ENCODE data around the gene ZNF32. TPM values are rescaled to one million over a fixed set of nuclear protein-coding genes. Genes with fewer than 3 reads are reported as not detected.
A peak's percentile ranks its signal among the peaks of the same experiment; 100 is the strongest.

Gene ZNF32
- total and polyA plus RNA-seq, 8 donors: 14.8 to 56.3 (median 22.1) TPM

DNA sequence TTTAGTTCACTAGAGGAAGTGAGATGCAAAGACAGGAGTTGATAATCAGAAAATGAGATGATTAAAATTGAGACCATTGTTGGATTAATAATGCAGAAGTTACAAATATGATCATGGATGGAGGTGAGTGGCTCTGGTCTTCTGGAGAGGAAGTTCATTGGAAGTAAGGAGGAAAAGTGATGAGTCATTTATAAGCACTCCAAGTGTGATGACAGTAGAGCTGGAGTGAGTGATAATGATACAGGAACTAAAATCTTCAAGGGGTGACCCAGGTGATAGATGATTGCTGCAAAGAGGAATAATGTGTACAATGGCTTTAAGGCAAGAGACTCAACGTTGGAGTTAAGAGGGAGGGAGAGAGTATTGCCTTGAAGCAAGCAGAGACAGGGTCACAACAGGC is 20.7 kb downstream of the ZNF32 start:
- ATAC-seq: no peak
- H3K36me3 ChIP-seq: no peaks in the 10 kb centered on the region
- no peaks in the 10 kb centered on the region for H3K27me3 ChIP-seq
- no peak overlapping the region for H3K4me3 ChIP-seq
- no peak for FAIRE-seq
- no peak for DNase-seq
- TF ChIP-seq, protein P1, sequence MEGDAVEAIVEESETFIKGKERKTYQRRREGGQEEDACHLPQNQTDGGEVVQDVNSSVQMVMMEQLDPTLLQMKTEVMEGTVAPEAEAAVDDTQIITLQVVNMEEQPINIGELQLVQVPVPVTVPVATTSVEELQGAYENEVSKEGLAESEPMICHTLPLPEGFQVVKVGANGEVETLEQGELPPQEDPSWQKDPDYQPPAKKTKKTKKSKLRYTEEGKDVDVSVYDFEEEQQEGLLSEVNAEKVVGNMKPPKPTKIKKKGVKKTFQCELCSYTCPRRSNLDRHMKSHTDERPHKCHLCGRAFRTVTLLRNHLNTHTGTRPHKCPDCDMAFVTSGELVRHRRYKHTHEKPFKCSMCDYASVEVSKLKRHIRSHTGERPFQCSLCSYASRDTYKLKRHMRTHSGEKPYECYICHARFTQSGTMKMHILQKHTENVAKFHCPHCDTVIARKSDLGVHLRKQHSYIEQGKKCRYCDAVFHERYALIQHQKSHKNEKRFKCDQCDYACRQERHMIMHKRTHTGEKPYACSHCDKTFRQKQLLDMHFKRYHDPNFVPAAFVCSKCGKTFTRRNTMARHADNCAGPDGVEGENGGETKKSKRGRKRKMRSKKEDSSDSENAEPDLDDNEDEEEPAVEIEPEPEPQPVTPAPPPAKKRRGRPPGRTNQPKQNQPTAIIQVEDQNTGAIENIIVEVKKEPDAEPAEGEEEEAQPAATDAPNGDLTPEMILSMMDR (IDR thresholded peaks at IDR 0.05): no peak
- no peaks in the 10 kb centered on the region for H3K9me3 ChIP-seq
- 36 to 64% methylated on average over 1 of the region's 1 CpG for WGBS, 2 donors
- H3K4me1 ChIP-seq: no peaks in the 10 kb centered on the region
- intact Hi-C loops (cut with DNase I): no loop called here
- no peak overlapping the region for H3K27ac ChIP-seq

DNA sequence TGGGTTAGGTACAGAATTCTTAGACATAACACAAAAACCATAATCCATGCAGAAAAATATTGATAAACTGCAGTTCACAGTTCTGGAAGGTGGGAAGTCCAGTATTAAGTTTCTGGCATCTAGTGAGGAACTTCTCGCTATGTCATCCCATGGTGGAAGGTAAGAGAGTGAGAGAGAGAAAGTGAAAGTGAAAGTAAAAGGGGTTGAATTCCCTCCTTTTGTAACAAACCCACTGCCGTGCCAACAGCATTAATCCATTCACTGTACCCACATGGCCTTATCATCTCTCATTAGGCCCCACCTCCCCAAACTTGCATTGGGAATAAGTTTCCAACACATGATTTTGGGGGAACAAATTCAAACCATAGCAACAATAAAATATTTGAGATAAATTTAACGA is 25.3 kb downstream of the ZNF32 start:
- Histone ChIP-seq H3K27me3 (no peaks in the 10 kb centered on the region), H3K27ac (no peak overlapping the region), H3K36me3 (no peaks in the 10 kb centered on the region), H3K9me3 (no peaks in the 10 kb centered on the region), H3K4me1 (no peaks in the 10 kb centered on the region), H3K4me3 (no peak overlapping the region)
- WGBS, 2 donors: 57 to 71% methylated on average over 3 of the region's 3 CpGs
- peak in 1 of 4 donors; percentile 35 for ATAC-seq
- TF ChIP-seq, protein P1 (IDR thresholded peaks at IDR 0.05): no peak
- intact Hi-C loops (cut with DNase I): no loop called here
- no peak for DNase-seq
- no peak for FAIRE-seq

DNA sequence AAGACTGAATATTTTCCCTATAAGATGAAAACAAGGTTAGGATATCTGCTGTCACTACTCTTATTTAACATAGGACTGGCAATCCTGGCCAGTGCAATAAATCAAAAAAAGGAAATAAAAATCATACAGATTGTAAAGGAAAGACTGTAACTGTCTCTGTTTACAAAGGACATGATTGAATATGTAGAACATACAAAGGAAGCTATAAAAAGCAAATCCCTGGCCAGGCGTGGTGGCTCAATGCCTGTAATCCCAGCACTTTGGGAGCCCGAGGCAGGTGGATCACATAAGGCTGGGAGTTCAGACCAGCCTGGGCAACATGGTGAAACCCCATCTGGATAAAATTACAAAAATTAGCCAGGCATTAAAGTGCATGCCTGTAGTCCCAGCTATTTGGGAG is 26.6 kb downstream of the ZNF32 start:
- Histone ChIP-seq H3K4me1 (no peaks in the 10 kb centered on the region), H3K27ac (no peak overlapping the region), H3K4me3 (no peak overlapping the region), H3K9me3 (peaks cover 0 to 3% (median 0%) of the 10 kb centered on the region in 4 donors), H3K27me3 (no peaks in the 10 kb centered on the region), H3K36me3 (peaks cover 0 to 2% (median 2%) of the 10 kb centered on the region in 3 donors)
- ATAC-seq: no peak
- intact Hi-C loops (cut with DNase I): no loop called here
- no peak for DNase-seq
- TF ChIP-seq, protein P1 (IDR thresholded peaks at IDR 0.05): no peak
- FAIRE-seq: no peak
- 70 to 75% methylated on average over 2 of the region's 2 CpGs for WGBS, 2 donors

DNA sequence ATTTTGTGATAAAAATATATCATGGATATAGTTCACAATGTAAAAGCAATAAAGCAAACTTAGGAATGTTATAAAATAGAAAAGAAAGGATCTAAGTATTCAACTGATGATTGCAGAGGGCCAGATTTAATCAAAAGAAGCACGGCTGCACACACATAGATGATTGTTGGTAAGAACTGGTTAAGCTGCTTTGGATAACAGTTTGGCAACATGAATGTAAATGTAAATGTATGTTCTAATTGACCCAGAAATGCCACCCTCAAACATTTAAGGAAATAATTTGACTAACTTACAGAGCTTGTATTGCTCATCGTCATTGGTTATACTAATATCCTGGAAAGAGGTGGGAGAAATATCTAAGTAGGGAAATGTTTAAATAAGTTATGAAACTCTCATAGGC is 29.3 kb downstream of the ZNF32 start:
- intact Hi-C loops (cut with DNase I): no loop called here

DNA sequence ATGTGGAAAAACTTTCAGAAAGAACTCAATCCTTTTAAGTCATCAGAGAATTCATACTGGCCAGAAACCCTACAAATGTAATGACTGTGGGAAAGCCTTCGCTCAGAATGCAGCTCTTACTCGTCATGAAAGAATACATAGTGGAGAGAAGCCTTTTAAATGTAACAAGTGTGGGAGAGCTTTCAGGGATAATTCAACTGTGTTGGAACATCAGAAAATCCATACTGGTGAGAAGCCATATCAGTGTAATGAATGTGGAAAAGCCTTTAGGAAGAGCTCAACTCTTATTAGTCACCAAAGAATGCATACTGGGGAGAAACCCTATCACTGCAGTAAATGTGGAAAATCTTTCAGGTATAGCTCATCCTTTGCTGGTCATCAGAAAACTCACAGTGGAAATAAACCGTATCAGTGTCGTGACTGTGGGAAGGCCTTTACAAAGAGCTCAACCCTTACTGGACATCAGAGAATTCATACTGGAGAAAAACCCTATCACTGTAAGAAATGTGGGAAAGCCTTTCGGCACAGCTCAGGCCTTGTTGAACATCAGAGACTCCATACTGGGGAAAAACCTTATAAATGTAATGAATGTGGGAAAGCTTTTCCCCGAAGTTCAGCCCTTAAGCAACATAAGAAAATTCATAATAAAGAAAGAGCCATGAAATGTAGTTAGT is 31.8 kb downstream of the ZNF32 start:
- TF ChIP-seq, protein P1 (IDR thresholded peaks at IDR 0.05): no peak
- Histone ChIP-seq H3K27ac (no peak overlapping the region), H3K27me3 (no peaks in the 10 kb centered on the region), H3K4me3 (no peak overlapping the region), H3K4me1 (no peaks in the 10 kb centered on the region), H3K9me3 (peaks cover 0 to 3% (median 0%) of the 10 kb centered on the region in 4 donors), H3K36me3 (peaks cover 3 to 13% (median 7%) of the 10 kb centered on the region in 3 donors)
- no peak for ATAC-seq
- no peak for DNase-seq
- no peak for FAIRE-seq
- intact Hi-C loops (cut with DNase I): no loop called here
- WGBS, 2 donors: 86 to 90% methylated on average over 6 of the region's 6 CpGs

More for the DNA sequence above, 29.3 kb downstream of the ZNF32 start:
- Histone ChIP-seq H3K4me1 (no peaks in the 10 kb centered on the region), H3K27ac (no peak overlapping the region), H3K27me3 (no peaks in the 10 kb centered on the region), H3K9me3 (peaks cover 0 to 3% (median 0%) of the 10 kb centered on the region in 4 donors), H3K4me3 (no peak overlapping the region), H3K36me3 (peaks cover 3 to 11% (median 5%) of the 10 kb centered on the region in 3 donors)
- FAIRE-seq: no peak
- WGBS, 2 donors: 94 to 96% methylated on average over 2 of the region's 2 CpGs
- TF ChIP-seq, protein P1 (IDR thresholded peaks at IDR 0.05): no peak
- no peak for ATAC-seq
- no peak for DNase-seq
